IPS DF 4.7 (cell line): Measurements from ENCODE around the gene DDX1.
"Not testable (repeated sequence)": the region's sequence is repeated elsewhere in the genome, so short reads cannot be mapped to it uniquely, and the experiment has no call there.

ENCODE experiments used
- DNase-seq: peaks from one replicate; pipeline ENCODE4 v3.0.0-alpha.2; 2013; ENCODE audit warnings: low spot score; ENCODE audit errors: extremely low read depth

The DDX1 gene

DNA sequence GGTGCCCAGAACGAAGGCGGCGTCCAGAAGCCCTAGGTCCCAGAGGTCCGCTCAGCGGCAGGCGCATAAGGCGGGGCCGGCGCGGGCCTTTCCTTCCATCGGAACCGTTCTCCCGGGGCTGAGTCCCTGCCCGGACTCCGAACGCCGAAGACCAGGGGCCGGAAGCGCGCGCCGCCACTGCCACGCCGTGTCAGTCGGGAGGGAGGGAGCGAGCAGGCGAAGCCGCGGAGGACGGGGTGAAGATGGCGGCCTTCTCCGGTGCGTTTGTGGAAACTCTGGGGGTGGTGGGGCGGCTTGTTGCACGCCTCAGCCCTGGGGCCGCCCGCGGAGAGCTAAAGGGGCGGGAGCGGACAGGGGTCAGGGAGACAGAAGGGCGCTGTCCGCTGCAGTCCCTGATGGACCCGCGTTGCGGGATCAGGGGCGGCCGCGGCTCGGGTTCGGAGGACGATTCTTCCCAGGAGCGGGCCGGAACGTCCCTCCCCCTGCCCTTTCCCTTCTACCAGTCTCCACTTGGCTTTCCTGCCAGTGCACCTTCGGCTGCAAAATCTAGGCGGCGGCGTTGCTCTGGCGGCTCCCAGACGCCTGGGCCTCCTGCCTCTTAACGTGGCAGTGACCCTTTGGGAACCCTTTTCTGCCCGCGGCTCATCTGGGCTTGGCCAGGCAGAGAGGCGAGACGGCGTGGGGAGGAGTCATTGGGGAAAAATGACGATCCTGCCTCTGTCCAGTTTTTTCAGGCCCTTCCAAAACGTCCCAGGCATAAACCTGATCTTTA is at the start of gene DDX1:
Gene DDX1 (plus strand): TSS at position 177 of the 772 bp plus-strand sequence. CDS start 66 bp downstream, at position 243.
- no peak for DNase-seq

DNA sequence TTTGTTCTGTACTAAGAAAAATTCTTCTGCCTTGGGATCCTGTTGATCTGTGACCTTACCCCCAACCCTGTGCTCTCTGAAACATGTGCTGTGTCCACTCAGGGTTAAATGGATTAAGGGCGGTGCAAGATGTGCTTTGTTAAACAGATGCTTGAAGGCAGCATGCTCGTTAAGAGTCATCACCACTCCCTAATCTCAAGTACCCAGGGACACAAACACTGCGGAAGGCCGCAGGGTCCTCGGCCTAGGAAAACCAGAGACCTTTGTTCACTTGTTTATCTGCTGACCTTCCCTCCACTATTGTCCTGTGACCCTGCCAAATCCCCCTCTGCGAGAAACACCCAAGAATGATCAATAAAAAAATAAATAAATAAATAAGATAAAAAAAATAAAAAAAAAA is 49.4 kb upstream of the DDX1 start:
- not testable (repeated sequence) for DNase-seq

- DNase-seq, result no peak
Measured at GRCh38 chr2:15543053-15543452, 48.6 kb upstream of the DDX1 start.

DNA sequence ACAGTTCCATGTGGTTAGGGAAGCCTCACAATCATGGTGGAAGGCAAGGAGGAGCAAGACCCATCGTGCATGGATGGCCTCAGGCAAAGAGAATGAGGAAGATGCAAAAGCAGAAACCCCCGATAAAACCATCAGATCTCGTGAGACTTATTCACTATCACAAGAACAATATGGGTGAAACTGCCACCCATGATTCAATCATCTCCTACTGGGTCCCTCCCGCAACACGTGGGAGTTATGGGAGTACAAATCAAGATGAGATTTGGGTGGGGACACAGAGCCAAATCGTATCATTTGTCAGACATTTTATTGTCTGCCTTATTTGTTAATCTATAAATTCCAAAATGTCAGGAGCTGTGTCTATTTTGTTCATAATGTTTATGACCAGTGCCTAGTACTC is 48.1 kb upstream of the DDX1 start:
- DNase-seq, result no peak

DNA sequence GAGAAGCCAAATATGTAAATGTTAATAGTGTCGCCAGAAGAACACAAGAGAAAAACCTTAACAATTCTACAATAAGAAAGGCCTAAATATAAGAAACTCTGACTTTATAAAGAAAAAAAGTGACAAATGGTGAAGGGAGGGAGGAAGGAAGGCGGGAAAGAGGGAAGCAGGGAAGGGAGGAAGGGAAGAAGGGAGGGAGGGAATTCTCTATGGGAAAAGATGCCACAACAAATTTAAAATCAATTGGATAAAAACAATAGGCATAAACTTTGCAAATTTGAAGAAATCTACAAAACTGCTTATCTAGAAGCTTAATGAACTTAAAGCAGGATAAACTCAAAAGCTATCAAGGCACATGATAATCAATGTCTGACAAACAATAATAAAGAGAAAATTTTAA is 47.4 kb upstream of the DDX1 start:
- no peak for DNase-seq

- no peak for DNase-seq
Measured at GRCh38 chr2:15546297-15547098, 45.2 kb upstream of the DDX1 start.

- no peak for DNase-seq
Measured at GRCh38 chr2:15547115-15547876, 44.4 kb upstream of the DDX1 start.

DNA sequence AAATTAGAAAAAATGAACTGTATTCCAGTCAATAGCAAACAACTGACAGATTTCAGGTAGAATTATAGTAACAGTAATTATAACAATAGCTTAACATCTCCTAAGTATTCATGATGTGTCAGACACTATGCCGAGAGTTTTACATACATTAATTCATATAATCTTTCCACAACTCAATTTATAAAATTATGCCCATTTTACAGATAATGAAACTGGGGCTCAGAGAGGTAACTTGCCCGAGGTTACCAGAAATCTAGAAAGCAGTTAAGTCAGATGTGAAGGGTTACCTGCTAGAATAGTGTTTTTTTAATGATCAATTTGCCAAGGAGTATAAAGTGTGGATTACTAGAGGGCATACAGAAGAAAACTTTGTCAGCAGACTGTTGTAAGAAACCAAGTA is 42.7 kb upstream of the DDX1 start:
- DNase-seq, result no peak

DNA sequence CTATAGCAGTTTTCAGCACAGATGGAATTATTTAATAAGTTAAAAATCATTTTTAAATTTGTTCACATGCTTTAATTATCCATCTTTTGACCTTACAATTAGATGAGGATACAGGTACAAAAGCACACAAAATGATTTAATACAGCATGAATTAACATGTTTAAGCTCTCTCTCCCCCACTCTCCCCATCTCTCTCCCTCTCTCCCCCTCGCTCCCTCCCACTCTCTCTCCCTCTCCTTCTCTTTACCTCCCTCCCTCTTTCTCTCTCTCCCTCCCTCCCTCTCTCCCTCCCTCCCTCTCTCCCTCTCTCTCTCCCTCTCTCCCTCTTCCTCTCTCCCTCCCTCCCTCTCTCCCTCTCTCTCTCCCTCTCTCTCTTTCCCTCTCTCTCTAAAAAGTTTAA is 38.1 kb upstream of the DDX1 start:
- DNase-seq, result no peak

GRCh38 chr2:15553951-15554350 is 37.7 kb upstream of the DDX1 start:
- DNase-seq, result no peak

DNA sequence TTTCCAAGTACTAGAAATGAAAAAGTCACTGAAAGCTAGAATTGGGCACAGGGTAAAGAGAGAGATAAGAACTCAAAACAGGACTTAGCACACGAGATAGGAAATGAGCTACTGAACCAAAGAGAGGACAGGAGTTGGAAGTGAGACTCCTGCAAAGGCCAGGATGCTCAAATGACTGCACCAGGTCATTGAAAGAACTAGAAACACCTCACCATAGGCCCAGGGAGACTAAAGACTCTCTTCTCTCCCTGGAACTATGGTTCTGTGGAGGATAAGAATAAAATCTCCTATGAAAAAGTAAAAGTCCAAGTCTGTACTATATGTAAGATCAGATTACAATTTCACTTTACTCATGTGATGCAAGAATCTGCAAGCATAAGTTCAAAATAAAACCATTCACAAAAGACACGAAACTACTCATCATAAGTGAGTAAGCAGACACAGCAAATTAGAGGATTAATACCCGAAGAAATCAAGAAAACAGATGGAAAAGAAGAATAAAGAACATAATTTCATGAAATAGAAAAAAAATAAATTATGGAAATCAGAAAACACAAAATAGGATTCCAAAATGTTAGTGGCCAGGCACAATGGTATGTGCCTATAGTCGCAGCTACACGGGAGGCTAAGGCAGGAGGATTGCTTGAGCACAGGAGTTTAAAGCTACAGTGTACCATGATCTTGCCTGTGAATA is 37.0 kb upstream of the DDX1 start:
- DNase-seq, result no peak

DNA sequence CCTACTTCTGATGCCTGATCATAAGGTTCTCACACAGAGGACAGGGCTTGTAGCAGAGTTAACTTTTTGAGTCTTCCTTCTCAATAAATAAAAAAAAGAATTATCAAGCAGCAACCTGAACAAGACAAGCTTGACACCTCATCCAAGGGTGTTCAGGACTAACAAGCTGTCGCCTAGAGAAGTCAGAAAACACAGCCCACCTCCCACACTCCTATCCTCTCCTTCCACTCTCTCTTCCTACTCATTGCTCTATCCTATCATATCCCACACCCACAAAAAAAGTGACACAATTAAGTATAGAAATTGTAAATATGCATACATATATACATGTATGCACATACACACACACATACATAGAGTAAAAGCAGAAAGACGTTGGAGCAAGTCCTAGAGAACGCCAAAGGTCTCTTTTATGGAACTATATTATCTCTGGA is 35.9 kb upstream of the DDX1 start:
- DNase-seq, result no peak

DNA sequence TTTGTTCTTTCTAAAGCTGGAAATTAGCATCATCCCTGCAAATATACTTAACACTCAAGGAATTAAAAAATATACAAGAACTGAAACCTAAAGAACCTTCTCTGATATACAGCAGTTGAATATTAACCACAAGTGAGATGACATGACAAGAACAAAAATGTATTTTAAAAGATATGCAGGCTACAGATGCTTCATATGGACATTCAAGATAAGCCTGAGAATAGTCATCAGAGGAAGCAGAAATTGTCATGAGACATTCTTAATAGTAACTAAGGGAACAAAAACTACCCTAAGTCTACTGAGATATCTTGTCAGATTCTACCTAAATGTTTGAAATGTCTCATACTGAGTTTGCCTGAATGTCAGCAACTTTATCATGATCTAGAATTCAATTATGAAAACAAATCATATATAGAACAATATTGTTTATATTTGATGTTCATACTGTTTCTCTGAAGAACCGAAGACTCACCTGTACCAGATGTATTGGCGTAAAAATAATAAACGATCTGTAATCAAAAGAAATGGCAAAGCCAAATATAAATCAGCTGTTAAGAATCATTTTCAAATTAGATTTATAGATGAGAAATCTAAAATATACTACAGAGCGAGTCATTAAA is 35.2 kb upstream of the DDX1 start:
- DNase-seq, result no peak

DNA sequence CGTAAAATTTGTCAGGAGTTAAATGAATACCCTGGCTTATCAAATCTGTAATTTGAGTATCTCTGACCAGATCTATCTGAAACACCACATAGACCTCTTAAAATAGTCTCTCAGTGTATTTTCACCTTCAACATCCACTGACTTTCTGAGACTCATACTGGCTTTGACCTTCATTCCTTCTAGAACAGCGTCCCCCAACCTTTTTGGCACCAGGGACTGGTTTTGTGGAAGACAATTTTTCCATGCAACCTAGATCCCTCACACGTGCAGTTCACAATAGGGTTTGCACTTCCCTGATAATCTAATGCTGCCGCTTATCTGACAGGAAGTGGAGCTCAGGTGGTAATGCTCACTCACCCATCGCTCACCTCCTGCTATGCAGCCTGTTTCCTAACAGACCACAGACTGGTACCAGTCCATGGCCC is 33.8 kb upstream of the DDX1 start:
- DNase-seq, result no peak

DNA sequence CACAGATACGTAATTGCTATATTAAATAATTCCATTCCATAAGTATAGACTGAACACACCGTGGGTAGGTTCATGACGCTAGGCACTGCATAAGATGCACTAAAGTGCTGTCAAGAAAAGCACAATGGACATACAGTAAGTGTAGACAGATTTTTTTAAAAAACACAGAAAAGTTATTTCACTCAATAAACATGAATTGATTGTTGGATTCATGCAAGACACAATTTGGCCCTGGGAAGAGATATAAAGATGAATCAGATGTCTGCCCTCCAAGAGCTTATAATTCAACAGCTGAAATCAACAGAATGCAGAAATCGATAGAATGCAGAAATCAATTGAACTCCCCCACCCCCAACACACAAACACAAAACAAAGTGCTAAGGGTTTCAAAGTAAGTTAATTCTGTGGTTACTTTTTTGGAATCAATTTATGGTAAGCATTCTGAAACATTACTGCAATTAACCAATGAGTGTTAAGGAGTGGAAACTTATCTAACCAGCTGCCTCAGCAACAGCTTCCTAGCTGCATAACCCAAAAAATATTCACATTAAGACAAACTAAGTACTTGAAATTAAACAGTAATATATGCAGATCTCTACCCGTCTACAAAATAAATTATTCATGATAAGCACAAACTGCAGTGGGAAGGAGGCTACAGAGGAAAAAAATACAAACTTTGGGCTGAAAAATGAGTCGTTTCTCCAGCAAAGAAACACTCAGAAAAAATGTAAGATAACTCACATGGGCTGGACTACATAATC is 32.1 kb upstream of the DDX1 start:
- no peak for DNase-seq

DNA sequence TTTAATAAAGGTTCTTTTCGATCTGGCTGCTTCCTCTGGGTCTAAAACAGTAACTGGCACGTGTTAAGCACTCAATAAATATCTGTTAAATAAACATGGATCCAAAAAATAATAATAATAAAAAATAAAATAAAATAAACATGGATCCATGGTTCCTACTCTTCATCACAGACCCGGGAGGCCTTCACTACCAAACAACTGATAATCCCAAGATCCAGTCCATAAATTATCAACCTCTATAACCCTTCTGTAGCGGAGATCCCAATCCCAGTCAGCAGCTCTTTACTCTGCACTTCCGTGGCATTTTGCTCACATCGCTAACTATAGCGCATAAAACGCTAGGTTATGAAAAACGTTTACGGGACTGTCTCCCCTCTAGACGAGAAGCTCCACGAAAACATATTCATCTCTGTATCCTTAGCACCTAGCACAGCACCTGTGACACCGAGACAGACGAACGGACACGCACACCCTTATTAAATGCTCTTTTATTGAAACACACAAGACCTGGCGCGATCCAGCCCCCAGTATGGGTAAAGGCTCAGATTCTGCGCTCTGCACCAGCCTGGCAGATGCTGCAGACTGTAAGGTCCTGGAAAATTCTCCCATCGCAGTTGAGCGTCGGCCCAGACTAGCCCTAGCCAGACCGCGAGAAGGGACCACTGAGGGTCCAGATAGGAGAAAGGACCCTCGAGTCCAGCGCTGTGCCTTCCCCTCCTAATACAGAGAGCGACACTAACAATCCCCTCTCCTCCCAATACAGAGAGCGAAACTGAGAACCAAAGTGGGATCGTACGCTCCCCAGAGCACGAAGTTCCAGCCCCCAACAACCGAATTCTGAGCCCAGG is 31.3 kb upstream of the DDX1 start:
- DNase-seq, result no peak

GRCh38 chr2:15560988-15561573 is 30.6 kb upstream of the DDX1 start, which contains the start of gene NBAS:
Gene NBAS, minus strand, starts transcription at chr2:15561334. Its CDS starts 30 bp downstream, at chr2:15561304.
- DNase-seq, result peak; percentile 68

DNA sequence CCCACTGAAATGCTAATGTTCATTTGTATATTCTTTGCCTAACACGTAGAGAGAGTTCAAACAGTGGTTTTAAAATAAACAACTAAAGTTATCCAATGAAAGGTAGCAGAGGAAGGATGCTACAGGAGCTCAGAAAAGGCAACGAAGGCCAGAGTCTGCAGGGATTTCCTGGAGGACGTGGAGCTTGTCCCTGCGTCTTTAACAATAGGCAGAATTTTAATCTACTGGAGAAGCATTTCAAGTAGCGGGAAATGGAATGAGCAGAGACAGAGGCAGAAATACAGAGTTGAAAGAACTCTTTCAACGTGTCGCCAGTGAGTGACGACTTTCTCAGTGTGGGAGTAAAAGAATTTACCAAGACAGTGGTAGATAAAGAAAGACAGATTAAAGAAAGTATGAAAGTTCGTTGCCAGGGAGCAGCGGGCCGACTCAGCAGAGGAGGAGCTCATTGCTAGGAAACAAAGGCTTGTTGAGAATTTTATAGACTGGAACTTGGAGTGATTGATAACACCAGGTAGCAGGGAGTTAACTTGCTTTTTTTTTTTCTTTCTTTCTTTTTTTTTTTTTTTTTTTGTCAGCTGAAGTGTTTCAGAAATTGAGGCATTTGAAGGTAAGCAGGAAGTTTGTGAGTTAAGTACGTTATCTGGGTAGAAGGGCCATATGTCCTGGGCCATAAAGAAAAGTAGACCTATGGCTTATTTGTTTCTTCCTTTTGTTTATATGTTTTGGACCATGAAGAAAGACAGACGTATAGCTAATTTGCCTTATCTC is 29.9 kb upstream of the DDX1 start:
- no peak for DNase-seq
